ENCODE results near the gene METTL23.

DNA sequence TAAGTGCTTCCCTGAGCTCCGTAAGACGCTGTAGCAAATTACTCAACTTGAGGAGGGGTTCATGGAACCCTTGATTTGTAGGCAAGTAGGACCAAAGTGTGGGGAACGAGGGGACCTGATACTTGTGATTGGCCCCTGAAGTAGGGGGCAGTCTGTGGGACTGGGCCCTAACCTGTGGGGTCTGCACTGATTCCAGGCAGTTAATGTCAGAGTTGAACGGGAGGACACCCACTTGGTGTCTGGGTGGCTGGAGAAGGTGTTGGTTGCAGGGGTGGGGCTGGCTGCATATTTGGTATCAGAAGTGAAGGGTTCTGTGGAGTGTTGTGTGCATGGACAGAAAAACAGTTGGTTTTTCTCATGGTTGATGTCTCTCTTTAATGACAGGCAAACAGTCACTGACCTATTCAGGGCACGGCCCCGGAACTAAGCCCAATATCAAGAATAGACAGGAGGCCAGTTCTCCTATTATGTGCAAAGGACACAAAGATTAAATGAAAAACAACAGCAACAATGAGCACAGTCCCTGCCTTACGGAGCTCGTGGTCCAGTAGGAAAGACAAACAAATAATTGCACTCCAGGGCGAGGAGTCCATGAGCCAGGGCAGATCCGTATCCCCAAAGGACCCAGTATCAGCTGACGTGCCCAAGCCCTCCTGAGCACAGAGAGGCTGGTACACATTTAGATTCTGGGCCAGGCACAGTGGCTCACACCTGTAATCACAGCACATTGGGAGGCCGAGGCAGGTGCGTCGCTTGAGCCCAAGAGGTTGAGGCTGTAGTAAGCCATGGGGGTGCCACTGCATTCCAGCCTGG, 35.1 kb upstream of the METTL23 start:
- TF ChIP-seq, protein P1, sequence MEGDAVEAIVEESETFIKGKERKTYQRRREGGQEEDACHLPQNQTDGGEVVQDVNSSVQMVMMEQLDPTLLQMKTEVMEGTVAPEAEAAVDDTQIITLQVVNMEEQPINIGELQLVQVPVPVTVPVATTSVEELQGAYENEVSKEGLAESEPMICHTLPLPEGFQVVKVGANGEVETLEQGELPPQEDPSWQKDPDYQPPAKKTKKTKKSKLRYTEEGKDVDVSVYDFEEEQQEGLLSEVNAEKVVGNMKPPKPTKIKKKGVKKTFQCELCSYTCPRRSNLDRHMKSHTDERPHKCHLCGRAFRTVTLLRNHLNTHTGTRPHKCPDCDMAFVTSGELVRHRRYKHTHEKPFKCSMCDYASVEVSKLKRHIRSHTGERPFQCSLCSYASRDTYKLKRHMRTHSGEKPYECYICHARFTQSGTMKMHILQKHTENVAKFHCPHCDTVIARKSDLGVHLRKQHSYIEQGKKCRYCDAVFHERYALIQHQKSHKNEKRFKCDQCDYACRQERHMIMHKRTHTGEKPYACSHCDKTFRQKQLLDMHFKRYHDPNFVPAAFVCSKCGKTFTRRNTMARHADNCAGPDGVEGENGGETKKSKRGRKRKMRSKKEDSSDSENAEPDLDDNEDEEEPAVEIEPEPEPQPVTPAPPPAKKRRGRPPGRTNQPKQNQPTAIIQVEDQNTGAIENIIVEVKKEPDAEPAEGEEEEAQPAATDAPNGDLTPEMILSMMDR (IDR thresholded peaks at IDR 0.05; ENCODE audit: insufficient read depth, low read length, poor library complexity, severe bottlenecking) = no peak
- no peak for TF ChIP-seq EZH2phosphoT487 (conservative IDR thresholded peaks at IDR 0.05; ENCODE audit: low read length)
